Stimulated activated CD4-positive, alpha-beta T cell treated with anti-CD3 and anti-CD28 coated beads, Interleukin-15, amount 100 ng/mL, for 1 hour (primary cell): ENCODE results near the gene ACTG1.

Experiments
- DNase-seq, 2 donors: peaks; one replicate each; pipeline ENCODE4 v3.0.0-alpha.2; 2020; ENCODE audit warnings: low read depth in 1 of 2, low spot score in 1 of 2

Gene ACTG1

GRCh38 chr17:81499601-81499970 lies 13.0 kb downstream of the ACTG1 start:
- DNase-seq: no peak

- DNase-seq: no peak
Observed at GRCh38 chr17:81498953-81499600, 13.5 kb downstream of the ACTG1 start.

DNA sequence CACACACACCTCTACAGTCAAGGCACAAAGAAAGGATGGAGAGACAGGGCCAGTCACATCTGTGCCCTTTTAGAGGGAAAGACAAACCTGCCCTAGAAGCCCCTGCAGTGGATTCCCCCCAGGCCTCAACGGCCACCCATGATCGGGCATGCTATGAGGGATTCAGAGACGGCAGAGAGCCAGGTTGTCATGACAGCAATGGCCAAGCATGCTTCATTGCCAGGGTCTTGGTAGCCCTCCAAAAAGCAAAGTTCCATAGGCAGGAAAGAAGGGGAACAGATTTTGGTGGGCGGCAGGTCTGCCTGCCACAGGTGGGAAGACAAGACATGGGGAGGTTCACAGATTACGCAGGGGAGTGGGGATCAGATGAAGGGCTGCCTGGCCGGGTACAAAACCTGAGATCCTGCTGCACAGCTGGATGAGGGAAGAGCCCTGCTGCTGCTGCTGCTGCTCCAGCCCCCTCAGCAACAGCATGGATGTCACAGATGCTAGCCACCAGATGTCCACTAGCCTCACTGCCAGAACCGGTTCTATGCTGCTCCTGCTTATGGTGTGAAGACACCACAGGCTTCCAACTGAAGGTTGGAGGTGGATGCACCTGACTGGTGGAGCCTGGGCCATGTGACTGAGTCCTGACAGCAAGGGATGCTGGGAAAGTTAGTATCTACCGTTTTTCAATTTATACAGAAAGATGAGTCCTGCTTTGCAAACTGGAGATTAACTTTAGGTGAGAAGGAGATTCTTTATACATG lies 17.8 kb downstream of the ACTG1 start:
- no peak for DNase-seq

GRCh38 chr17:81493198-81494038 lies 19.2 kb downstream of the ACTG1 start:
- no peak for DNase-seq

DNA sequence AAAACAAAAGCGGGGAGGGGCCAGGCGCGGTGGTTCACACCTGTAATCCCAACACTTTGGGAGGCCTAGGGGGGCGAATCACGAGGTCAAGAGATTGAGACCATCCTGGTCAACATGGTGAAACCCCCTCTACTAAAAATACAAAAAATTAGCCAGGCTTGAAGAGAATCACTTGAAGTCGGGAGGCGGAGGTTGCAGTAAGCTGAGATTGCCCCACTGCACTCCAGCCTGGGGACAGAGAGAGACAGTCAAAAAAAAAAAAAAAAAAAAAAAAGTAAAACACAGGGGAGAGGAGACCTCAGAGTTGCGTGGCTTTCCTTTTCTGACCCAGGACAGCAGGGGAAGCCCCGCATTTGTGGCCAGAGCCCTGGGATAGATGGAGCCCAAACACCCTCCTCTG lies 19.9 kb downstream of the ACTG1 start:
- no peak for DNase-seq

DNA sequence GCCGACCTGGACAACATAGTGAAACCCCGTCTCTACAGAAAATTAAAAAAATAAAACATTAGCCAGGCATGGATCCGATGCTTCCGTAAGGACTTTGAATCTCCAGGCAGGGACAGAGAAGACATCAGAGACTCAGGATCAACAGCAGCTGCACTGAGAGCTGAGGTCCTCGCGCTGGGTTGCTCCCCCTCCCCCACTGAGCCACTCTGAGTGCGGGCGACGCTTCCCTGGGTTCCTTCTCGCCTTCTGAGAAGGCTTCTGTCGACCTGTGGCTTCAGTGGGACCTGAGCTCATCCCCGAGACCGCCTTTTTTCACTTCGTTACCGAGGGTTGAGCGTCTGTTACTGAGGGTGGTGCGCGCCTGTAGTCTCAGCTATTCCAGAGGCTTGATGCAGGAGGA lies 20.4 kb downstream of the ACTG1 start:
- DNase-seq: no peak

DNA sequence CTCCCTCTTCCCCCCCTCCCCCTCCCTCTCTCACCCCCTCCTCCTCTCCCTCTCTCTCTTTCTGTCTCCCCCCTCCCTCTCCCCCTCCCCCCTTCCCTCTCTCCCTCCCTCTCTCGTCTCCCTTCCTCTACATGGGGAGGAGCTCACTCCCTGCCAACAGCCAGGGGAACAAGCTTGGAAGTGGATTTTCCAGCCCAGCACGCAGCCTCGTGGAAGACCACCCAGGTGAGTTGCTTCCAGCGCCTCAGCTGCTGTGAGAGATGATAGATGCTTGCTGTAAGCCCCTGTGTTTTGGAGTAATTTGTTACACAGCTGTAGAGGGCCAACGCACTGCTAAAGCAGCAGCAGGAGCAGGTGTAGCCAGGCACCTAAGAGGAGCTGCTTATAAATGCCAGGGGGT lies 20.8 kb downstream of the ACTG1 start:
- DNase-seq: no peak

GRCh38 chr17:81491181-81491581 lies 21.4 kb downstream of the ACTG1 start:
- DNase-seq: no peak

DNA sequence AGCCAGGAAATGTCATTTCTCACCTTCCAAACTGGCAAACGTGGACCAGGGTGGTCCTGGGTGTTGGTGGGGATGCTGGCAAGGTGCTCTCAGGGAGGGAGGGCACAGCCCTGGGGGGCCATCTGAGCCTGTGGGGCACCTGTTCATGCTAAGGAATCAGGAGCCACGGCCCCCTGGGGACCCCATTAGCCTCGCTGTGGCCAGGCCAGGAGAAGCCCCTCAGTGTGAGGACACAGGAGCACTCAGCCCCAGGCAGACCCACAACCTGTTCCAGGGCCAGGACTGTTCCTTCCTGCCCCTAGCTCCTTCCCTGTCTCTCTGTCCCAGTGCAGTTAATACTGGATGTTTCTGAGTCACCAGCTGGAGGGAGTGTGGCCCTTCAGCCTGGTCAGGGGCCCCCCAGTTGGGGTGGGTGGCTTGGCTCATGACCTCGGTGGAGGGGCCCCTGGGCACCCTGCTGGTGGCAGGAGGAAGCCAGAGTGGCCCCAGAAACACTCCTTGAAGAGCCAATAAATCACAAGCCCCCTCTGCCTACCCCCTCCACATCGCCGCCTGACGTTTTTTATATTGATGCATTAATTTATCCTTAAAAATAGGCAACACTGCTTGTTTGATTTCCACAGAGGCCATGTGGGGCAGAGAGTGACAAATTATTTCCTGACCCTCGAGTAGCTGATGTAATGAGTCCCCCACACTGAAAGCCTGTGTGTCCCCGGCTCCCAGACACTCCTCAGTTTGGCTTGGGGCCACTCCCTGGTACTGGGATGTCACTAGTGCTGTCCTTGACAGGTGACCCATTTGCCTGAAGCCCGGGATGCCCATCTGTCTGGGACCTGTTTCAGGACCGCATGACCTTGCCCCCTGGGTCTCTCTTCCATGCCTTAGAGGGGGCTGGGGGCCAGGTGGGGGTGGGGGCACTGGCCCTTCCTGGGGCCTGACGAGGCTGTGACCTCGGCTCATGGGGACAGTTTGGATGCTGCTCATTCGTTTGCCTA lies 22.3 kb downstream of the ACTG1 start:
- no peak for DNase-seq

- no peak for DNase-seq
Observed at GRCh38 chr17:81489012-81489997, 23.3 kb downstream of the ACTG1 start.

GRCh38 chr17:81488276-81488860 lies 24.2 kb downstream of the ACTG1 start:
- DNase-seq: no peak

DNA sequence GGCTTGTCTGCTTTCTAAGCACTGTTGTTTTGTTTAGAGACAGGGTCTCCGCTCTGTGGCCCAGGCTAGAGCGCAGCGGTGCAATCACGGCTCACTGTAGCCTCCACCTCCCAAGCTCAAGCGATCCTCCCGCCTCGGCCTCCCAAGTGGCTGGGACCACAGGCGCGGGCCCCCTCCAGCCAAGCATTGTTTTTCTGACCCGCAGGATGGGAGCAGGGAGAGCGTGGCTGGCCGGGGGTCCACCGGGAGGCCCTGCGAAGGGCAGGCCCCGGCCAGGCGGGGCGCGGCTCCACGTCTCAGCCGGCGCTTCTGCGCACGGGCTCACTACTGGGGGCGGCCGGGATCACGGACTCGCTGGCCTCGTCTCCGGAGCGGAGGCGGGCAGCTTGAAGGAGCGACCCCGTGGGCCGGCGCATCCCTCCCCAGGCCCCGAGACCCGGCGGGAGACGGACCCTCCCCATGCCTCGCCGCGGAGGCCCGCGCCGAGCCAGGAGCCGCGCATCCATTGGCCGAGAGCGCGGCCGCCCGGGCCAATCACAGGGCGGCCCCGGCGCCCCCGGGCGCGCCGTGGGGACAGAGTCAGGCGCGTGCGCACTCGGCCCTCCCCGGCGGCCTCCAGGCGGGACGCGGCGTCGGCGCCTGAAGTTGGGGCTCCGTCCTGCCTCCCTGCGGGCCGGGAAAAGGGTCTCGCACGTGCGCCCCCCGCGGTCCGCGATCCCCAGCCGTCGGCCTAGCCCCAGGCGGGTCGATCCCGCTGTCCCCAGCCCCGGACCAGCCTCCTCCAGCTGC lies 24.9 kb downstream of the ACTG1 start:
- DNase-seq: peak; percentile 63 to 81

DNA sequence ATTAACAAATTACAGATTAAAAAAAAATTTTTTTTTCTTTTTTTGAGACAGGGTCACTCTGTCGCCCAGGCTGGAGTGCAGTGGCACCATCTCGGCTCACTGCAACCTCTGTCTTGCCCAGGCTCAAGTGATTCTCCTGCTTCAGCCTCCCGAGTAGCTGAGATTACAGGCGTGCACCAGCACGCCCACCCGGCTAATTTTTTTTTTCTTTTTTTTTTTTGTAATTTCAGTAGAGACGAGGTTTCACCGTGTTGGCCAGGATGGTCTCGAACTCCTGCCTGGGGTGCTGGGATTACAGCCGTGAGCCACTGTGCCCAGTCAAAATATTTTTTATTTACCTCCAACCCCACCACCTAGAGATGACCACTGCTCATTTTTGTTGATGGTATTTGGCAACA lies 25.5 kb downstream of the ACTG1 start:
- DNase-seq: no peak

DNA sequence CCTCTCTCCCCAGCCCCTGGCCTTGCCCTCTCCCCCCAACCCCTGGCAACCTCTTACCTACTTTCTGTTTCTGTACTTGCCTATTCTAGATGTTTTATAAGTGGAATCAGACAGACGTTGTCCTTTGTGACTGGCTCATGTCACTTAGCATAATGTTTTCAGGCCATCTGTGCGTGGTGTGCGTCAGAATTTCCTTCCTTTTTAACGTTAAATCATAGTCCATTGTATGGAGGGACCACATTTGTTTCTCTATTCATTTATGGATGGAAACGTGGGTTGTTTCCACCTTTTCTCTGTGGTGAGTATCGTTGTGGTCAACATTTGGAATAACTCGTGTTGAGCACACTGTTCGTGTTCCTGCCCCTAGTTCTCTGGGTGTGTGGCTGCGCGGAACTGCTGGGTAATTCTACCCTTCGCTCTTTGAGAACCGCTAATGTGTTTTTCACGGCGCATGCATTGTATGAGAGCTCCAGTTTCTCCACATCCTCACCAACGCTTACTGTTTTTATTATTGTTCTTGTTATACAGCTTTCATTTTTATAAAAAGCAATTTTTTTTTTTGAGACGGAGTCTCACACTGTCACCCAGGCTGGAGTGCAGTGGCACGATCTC lies 26.3 kb downstream of the ACTG1 start:
- DNase-seq: no peak

DNA sequence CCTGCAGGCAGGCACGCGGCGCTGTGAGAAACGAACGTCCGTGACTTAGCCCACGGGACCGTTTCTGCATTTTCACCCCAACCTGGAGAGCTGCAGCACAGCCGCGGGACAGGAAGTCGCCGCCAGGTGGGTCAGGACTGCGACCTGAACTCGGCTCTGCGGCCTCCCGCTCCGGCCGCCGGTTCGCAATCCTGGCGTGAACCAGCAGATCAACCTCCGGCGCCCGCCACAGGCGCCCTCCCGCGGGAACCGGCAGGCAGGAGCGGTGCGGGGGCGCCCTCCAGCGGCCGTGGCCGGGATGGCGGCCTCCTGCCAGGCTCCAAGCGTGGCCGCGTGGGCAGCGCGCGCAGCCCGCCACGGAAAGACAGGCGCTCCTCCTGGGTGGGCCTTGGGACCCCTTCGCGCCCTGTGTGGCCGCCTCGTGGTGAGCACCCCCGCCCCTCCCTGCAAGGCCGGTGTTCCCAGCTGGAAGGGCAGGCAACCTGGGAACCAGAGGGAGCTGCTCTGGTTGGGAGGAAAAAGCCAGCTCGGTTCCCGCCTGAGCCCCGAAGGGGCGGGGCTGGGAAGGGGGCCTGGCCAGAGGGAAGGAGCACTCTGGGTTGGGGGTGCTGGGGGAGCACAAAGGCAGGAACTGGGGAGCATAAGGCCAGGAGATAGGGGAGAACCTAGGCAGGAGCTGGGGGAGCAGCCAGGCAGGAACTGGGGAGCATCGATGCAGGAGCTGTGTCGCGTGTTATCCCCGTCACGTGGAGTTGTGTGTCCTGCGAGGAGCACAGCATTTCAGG lies 28.2 kb downstream of the ACTG1 start:
- DNase-seq: peak; percentile 82 to 90

GRCh38 chr17:81483862-81484194 lies 28.8 kb downstream of the ACTG1 start:
- no peak for DNase-seq

- DNase-seq: no peak
Observed at GRCh38 chr17:81483085-81483861, 29.3 kb downstream of the ACTG1 start.
